HL-60 (cell line): ENCODE results near the gene GSTT2.
"Not testable (repeated sequence)": the region's sequence is repeated elsewhere in the genome, so short reads cannot be mapped to it uniquely, and the experiment has no call there.

Experiments used
- DNase-seq, 2 experiments: peaks; one replicate each; pipeline ENCODE4 v3.0.0-alpha.2; 2010 to 2020; ENCODE audit warnings: low read depth in 1 of 2, low spot score in 1 of 2
- H3K27ac ChIP-seq: fragments of 250-450 bp; sonication (Bioruptor Pico); replicated peaks from 2 replicates; pipeline ENCODE4 v1.5.1; 2020; ENCODE audit warnings: mild to moderate bottlenecking, moderate library complexity
- H3K27me3 ChIP-seq: fragments of 250-450 bp; sonication (Bioruptor Pico); 2 replicates; pipeline ENCODE4 v1.5.1; 2021; ENCODE audit warnings: mild to moderate bottlenecking, moderate library complexity; ENCODE audit not compliant: insufficient read depth, poor library complexity, severe bottlenecking
- H3K4me3 ChIP-seq: replicated peaks from 2 replicates; pipeline ENCODE4 v1.5.1; 2011; ENCODE audit warnings: mild to moderate bottlenecking, control low read depth, low read length; ENCODE audit not compliant: insufficient read depth
- CTCF ChIP-seq: IDR thresholded peaks from one replicate; pipeline ENCODE4 v1.5.1; 2011; ENCODE audit warnings: low read length, control low read depth, inconsistent platforms; ENCODE audit not compliant: insufficient read depth
- GABPA ChIP-seq: IDR thresholded peaks from 2 replicates; pipeline ENCODE4 v1.6.1; 2012; ENCODE audit warnings: low read depth
- POLR2AphosphoS5 ChIP-seq: IDR thresholded peaks from 2 replicates; pipeline ENCODE4 v1.6.1; 2012; ENCODE audit warnings: low read depth
- REST ChIP-seq: IDR thresholded peaks from 2 replicates; pipeline ENCODE4 v1.6.1; 2012; ENCODE audit warnings: low read depth; ENCODE audit not compliant: insufficient replicate concordance
- SPI1 ChIP-seq: IDR thresholded peaks from 2 replicates; pipeline ENCODE4 v1.6.1; 2012; ENCODE audit warnings: low read depth, mild to moderate bottlenecking, borderline replicate concordance

GSTT2 gene

DNA sequence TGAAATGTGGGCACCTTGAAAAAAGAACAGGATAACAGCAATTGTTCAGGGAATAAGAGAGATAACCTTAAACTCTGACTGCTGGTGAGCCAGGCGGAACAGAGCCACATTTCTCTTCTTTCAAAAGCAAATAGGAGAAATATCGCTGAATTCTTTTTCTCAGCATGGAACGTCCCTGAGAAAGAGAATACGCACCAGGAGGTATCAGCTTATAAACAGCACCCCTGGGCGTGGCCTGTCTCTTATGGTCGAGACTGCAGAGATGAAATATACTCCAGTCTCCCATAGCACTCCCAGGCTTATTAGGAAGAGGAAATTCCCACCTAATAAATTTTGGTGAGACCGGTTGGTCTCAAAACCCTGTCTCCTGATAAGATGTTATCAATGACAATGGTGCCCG, 24.0 kb upstream of the GSTT2 start:
- not testable (repeated sequence) for H3K27me3 ChIP-seq, H3K27ac ChIP-seq, H3K4me3 ChIP-seq, DNase-seq

- H3K27me3 ChIP-seq, H3K27ac ChIP-seq, H3K4me3 ChIP-seq: not testable (repeated sequence)
- DNase-seq: peak; percentile 35 to 65
- peak; percentile 79 for TF ChIP-seq CTCF
Measured at GRCh38 chr22:23956301-23956900, 23.5 kb upstream of the GSTT2 start.

DNA sequence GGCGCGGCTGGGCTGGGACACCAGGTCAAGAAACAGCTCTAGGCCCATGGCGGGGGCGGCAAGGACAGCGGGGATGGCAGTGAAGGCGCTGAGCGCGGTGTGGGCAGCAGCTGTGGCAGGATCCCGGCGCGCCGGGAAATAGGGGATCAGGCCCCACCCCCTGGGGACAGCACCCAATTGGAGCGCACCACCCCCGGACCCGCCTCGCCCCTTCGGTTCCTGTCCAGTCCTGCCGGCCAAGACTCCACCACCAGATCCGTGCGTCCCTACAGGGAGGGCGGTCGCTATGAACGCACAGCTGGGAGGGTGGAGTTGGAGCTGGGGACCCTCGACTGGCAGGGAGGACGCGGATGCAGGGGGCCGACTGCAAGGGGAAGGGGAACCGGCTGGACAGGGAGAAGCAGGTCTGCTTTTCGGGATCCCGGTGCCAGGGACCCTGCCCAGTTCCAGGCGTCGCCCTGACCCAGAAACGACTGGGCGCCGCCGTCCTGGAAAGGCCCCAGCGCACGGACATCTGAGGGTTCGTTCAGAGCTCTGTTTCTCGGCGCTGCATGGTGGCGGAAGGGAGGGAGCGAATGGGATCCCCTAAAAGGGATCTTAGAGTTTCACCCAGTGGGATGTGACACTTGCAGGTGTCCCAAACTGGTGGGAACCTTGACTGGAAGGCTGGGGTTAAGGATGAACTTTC, 18.7 kb upstream of the GSTT2 start, which contains the start of gene GSTT2B:
TSS of gene GSTT2B (minus strand) at position 112 of the 688 bp plus-strand sequence. CDS start at position 48, 64 bp downstream.
- H3K27me3 ChIP-seq, H3K27ac ChIP-seq, DNase-seq, H3K4me3 ChIP-seq: not testable (repeated sequence)

DNA sequence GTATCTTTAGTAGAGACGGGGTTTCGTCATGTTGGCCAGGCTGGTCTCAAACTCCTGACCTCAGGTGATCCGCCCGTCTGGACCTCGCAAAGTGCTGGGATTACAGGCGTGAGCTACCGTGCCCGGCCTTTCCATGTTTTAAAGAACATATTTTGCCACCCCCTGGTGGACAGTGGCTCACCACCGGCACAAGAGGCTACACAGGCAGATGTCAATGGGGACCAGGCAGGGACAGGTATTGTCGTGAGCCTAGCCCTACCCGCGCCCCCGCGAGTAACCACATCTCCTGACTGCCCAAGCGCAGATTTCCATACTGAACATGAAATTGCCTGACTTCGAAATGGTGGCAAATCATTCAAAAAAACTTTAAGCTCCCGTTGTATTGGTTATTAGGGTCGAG, 13.8 kb upstream of the GSTT2 start:
- not testable (repeated sequence) for DNase-seq, H3K4me3 ChIP-seq, H3K27ac ChIP-seq, H3K27me3 ChIP-seq

GRCh38 chr22:23966568-23966967, 13.4 kb upstream of the GSTT2 start, which contains the start of gene DDTL:
Gene DDTL (plus strand): TSS chr22:23966888. CDS start chr22:23966915, 27 bp downstream.
- not testable (repeated sequence) for H3K27me3 ChIP-seq, H3K27ac ChIP-seq, DNase-seq, H3K4me3 ChIP-seq

GRCh38 chr22:23969071-23969470, 10.9 kb upstream of the GSTT2 start:
- TF ChIP-seq POLR2AphosphoS5: 0 out of 2 replicates have a peak, but pooled peaks have one; percentile 1
- TF ChIP-seq SPI1: no peak
- H3K4me3 ChIP-seq: no peak overlapping the region
- H3K27ac ChIP-seq: no peak overlapping the region
- H3K27me3 ChIP-seq: no peaks in the 10 kb centered on the region
- DNase-seq: no peak

- no peak overlapping the region for H3K4me3 ChIP-seq
- H3K27me3 ChIP-seq: no peaks in the 10 kb centered on the region
- no peak overlapping the region for H3K27ac ChIP-seq
- no peak; the same call in 1 of the 2 replicates for TF ChIP-seq POLR2AphosphoS5
- no peak for TF ChIP-seq CTCF
- TF ChIP-seq REST: no peak
- TF ChIP-seq SPI1: no peak
- TF ChIP-seq GABPA: no peak
- DNase-seq: peak in 1 of 2 experiments; percentile 34
Measured at GRCh38 chr22:23970201-23970641, 9.7 kb upstream of the GSTT2 start.
